ENCODE results near the gene NAPA.

NAPA gene

GRCh38 chr19:47483800-47484690, 30.8 kb downstream of the NAPA start, which contains the start of gene KPTN:
Gene KPTN, minus strand, starts transcription at chr19:47484219. Its CDS starts 59 bp downstream, at chr19:47484160.
- DNase-seq (ENCODE audit: low read depth, low spot score) = peak; percentile 39
- no peak for TF ChIP-seq EZH2 (IDR thresholded peaks at IDR 0.05)
- TF ChIP-seq POLR2AphosphoS5 (IDR thresholded peaks at IDR 0.05; ENCODE audit: borderline replicate concordance, low read depth, low read length) = peak; percentile 67
- no peak for TF ChIP-seq FOXP2 (optimal IDR thresholded peaks at IDR 0.05; ENCODE audit: control extremely low read depth, extremely low read length, insufficient read depth)
- H3K36me3 ChIP-seq (ENCODE audit: insufficient read depth, low read length) = no peaks in the 10 kb centered on the region
- peak within 1 kb of the TSS; percentile 97 for H3K9ac ChIP-seq (ENCODE audit: insufficient read length)
- H3K27ac ChIP-seq = peak within 1 kb of the TSS; percentile 89
- no peaks in the 10 kb centered on the region for H3K9me3 ChIP-seq (ENCODE audit: low read depth, low read length)
- H3K4me3 ChIP-seq = peak within 1 kb of the TSS; percentile 95

DNA sequence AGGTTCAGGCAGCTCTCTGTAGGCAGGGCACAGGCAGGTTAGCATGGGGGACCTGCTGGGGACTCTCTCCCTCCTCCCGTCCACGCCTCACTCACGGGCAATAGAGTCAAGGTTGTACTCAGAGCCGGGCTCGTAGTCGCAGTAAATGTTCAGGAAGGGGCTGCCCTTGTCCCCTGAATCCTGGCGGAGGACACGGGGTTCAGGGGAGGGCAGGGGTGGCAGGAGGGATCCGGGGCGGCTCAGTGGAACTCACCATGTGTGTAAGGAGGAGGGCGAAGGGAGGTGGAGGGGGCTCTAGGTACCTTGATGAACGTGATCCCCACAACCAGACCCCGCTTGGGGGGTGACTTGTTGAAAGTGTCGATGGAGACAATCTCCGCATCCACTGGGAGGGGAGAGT, 31.7 kb downstream of the NAPA start:
- TF ChIP-seq FOXP2 (optimal IDR thresholded peaks at IDR 0.05; ENCODE audit: control extremely low read depth, extremely low read length, insufficient read depth) (no peak), EZH2 (IDR thresholded peaks at IDR 0.05) (no peak), POLR2AphosphoS5 (IDR thresholded peaks at IDR 0.05; ENCODE audit: borderline replicate concordance, low read depth, low read length) (no peak)
- Histone ChIP-seq H3K27ac (no peak overlapping the region), H3K9me3 (ENCODE audit: low read depth, low read length) (no peaks in the 10 kb centered on the region), H3K9ac (ENCODE audit: insufficient read length) (no peak overlapping the region), H3K36me3 (ENCODE audit: insufficient read depth, low read length) (no peaks in the 10 kb centered on the region), H3K4me3 (peak overlapping the region; percentile 95)
- DNase-seq (ENCODE audit: low read depth, low spot score) = no peak

DNA sequence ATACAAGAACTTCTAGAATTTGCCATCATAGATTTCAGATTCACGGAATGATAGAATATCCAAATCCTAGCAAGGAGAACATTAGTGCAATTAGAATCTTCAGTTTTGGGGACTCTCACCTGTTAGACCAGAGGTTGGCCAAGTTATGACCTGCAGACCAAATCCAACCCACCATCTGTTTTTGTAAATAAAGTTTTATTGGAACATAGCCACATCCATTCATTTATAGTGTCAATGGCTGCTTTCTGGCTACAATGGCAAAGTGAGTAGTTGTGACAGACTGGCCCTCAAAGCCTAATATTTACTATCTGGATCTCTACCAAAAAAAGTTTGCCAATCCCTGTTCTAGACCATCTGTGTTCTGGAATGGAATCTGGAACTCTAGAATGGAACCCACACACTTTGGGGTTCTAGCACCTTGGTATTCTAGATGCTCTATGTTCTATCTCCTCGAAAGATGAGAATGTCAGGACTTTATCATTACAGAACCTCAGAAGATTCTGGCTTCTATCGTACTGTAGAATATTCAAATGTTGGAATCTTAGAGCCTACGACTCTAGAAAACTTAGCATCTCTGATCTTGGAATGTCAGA, 33.3 kb downstream of the NAPA start:
- Histone ChIP-seq H3K9ac (ENCODE audit: insufficient read length) (no peak overlapping the region), H3K27ac (no peak overlapping the region)

DNA sequence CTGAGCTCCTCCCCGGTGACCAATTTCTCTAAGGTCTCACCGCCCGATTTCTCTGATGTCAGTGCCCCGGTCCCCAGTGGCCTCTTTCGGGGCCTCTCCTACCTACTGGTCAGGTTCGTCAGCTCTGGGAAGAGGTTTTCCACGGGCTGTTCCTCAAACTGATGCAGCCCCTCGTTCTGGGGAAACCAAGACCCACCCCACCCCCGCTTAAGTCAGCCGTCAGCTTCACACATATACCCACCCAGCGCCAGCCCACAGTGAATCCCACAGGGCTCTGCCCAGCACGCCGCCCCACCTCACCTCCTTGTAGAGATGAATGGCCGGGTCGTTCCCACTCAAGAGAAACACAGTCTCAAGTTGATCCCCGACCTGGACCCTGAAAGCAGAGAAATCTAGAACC, 34.2 kb downstream of the NAPA start:
- Histone ChIP-seq H3K36me3 (ENCODE audit: insufficient read depth, low read length) (no peaks in the 10 kb centered on the region), H3K9me3 (ENCODE audit: low read depth, low read length) (no peaks in the 10 kb centered on the region), H3K27ac (no peak overlapping the region), H3K9ac (ENCODE audit: insufficient read length) (no peak overlapping the region), H3K4me3 (no peak overlapping the region)
- TF ChIP-seq POLR2AphosphoS5 (IDR thresholded peaks at IDR 0.05; ENCODE audit: borderline replicate concordance, low read depth, low read length) (no peak), FOXP2 (optimal IDR thresholded peaks at IDR 0.05; ENCODE audit: control extremely low read depth, extremely low read length, insufficient read depth) (no peak), EZH2 (IDR thresholded peaks at IDR 0.05) (no peak)
- DNase-seq (ENCODE audit: low read depth, low spot score) = no peak

More for the DNA sequence above, 33.3 kb downstream of the NAPA start:
- H3K9me3 ChIP-seq (ENCODE audit: low read depth, low read length) = no peaks in the 10 kb centered on the region
- no peaks in the 10 kb centered on the region for H3K36me3 ChIP-seq (ENCODE audit: insufficient read depth, low read length)
- DNase-seq (ENCODE audit: low read depth, low spot score) = no peak
- no peak overlapping the region for H3K4me3 ChIP-seq
- no peak for TF ChIP-seq FOXP2 (optimal IDR thresholded peaks at IDR 0.05; ENCODE audit: control extremely low read depth, extremely low read length, insufficient read depth)
- TF ChIP-seq POLR2AphosphoS5 (IDR thresholded peaks at IDR 0.05; ENCODE audit: borderline replicate concordance, low read depth, low read length) = no peak
- TF ChIP-seq EZH2 (IDR thresholded peaks at IDR 0.05) = no peak

- TF ChIP-seq FOXP2 (optimal IDR thresholded peaks at IDR 0.05; ENCODE audit: control extremely low read depth, extremely low read length, insufficient read depth) (no peak), EZH2 (IDR thresholded peaks at IDR 0.05) (no peak), POLR2AphosphoS5 (IDR thresholded peaks at IDR 0.05; ENCODE audit: borderline replicate concordance, low read depth, low read length) (no peak)
- Histone ChIP-seq H3K9me3 (ENCODE audit: low read depth, low read length) (no peaks in the 10 kb centered on the region), H3K27ac (no peak overlapping the region), H3K9ac (ENCODE audit: insufficient read length) (no peak overlapping the region), H3K36me3 (ENCODE audit: insufficient read depth, low read length) (no peaks in the 10 kb centered on the region), H3K4me3 (no peak overlapping the region)
- DNase-seq (ENCODE audit: low read depth, low spot score) = no peak
Observed at GRCh38 chr19:47479701-47480503, 35.0 kb downstream of the NAPA start.

DNA sequence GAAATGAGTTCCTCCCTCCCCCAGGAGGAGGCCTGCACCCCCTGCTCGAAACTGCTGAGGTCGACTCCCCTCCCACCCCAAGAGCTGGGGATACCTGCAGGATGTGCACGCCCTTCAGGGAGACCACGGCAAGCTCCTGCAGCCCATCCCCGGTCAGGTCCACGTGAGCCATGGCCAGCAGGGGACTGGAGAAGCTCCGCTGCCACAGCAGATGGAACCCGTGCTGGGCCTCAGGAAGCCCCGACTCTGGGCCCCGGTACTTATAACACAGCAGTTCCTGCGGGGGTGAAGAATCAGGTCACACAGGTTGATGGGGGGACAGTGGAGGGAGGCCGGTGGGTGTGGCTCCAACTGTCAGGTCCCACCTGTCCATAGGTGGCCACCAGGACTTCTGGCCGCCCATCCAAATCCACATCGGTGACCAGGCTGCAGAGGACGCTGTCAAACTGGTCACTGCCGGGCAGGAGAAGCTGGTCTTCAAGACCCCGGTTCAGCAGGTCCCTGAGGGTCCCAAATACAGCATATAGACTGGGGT, 38.4 kb downstream of the NAPA start:
- H3K36me3 ChIP-seq (ENCODE audit: insufficient read depth, low read length) = no peaks in the 10 kb centered on the region
- DNase-seq (ENCODE audit: low read depth, low spot score) = no peak
- H3K4me3 ChIP-seq = no peak overlapping the region
- H3K9me3 ChIP-seq (ENCODE audit: low read depth, low read length) = no peaks in the 10 kb centered on the region
- no peak overlapping the region for H3K27ac ChIP-seq
- TF ChIP-seq POLR2AphosphoS5 (IDR thresholded peaks at IDR 0.05; ENCODE audit: borderline replicate concordance, low read depth, low read length) = no peak
- H3K9ac ChIP-seq (ENCODE audit: insufficient read length) = no peak overlapping the region

DNA sequence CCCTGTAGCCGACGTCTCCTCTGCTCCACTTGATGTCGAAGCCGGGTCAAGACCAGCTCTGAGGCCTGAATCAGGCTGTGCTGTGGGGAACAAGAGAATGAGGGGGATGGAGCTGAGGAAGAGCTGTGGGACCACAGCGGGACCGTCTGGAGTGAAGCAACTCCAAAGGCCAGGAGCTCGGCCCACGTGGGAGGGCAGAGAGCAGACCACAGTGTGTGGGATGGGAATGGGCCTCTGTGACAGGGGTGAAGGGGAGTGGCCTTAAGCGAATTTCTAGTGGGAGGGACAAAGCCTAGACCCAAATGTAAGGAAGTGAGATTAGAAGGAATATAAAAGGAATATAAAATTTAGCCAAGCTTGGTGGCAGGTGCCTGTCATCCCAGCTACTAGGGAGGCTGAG, 39.4 kb downstream of the NAPA start:
- H3K4me3 ChIP-seq = no peak overlapping the region
- H3K27ac ChIP-seq = no peak overlapping the region
- H3K9me3 ChIP-seq (ENCODE audit: low read depth, low read length) = no peaks in the 10 kb centered on the region
- no peak for DNase-seq (ENCODE audit: low read depth, low spot score)
- H3K36me3 ChIP-seq (ENCODE audit: insufficient read depth, low read length) = no peaks in the 10 kb centered on the region
- no peak overlapping the region for H3K9ac ChIP-seq (ENCODE audit: insufficient read length)
- TF ChIP-seq EZH2 (IDR thresholded peaks at IDR 0.05) (no peak), POLR2AphosphoS5 (IDR thresholded peaks at IDR 0.05; ENCODE audit: borderline replicate concordance, low read depth, low read length) (no peak), FOXP2 (optimal IDR thresholded peaks at IDR 0.05; ENCODE audit: control extremely low read depth, extremely low read length, insufficient read depth) (no peak)

- Histone ChIP-seq H3K27ac (no peak overlapping the region), H3K4me3 (no peak overlapping the region), H3K9me3 (ENCODE audit: low read depth, low read length) (no peaks in the 10 kb centered on the region), H3K36me3 (ENCODE audit: insufficient read depth, low read length) (no peaks in the 10 kb centered on the region), H3K9ac (ENCODE audit: insufficient read length) (no peak overlapping the region)
- DNase-seq (ENCODE audit: low read depth, low spot score) = no peak
- no peak for TF ChIP-seq EZH2 (IDR thresholded peaks at IDR 0.05)
- TF ChIP-seq FOXP2 (optimal IDR thresholded peaks at IDR 0.05; ENCODE audit: control extremely low read depth, extremely low read length, insufficient read depth) = no peak
- no peak for TF ChIP-seq POLR2AphosphoS5 (IDR thresholded peaks at IDR 0.05; ENCODE audit: borderline replicate concordance, low read depth, low read length)
Observed at GRCh38 chr19:47473336-47473735, 41.5 kb downstream of the NAPA start.
